Body of pancreas (tissue), 4 donors: ENCODE measurements around the gene PATZ1. TPM values are rescaled to one million over a fixed set of nuclear protein-coding genes. Genes with fewer than 3 reads are reported as not detected.
"Not testable (repeated sequence)": the region's sequence is repeated elsewhere in the genome, so short reads cannot be mapped to it uniquely, and the experiment has no call there.

Source experiments
- ATAC-seq: fragments of 150-250 bp; one replicate; pipeline ENCODE4 v1.9.1; 2016
- DNase-seq, 4 donors: peaks; one replicate each; pipeline ENCODE4 v3.0.0-alpha.2; 2019
- H3K27ac ChIP-seq, 4 donors: fragments of 200-600 bp; sonication (generic); 1 replicate in 3 of 4; 2 replicates in 1 of 4; pipeline versions ENCODE4 v1.5.1 to v1.6.1; 2016 to 2019; ENCODE audit warnings: mild to moderate bottlenecking in 1 of 4, mixed read lengths in 1 of 4, moderate library complexity in 1 of 4
- H3K27me3 ChIP-seq, 2 donors: fragments of 200-600 bp; sonication (generic); one replicate each; pipeline ENCODE4 v1.6.0; 2016; ENCODE audit warnings: mild to moderate bottlenecking in 1 of 2
- H3K36me3 ChIP-seq, 2 donors: fragments of 200-600 bp; sonication (generic); replicated peaks in 1 of 2; 2 replicates each; pipeline ENCODE4 v1.5.1; 2016; ENCODE audit warnings: low read depth in 2 of 2; ENCODE audit not compliant: insufficient read depth in 1 of 2
- H3K4me1 ChIP-seq: fragments of 200-600 bp; sonication (generic); one replicate; pipeline ENCODE4 v1.6.0; 2016
- H3K4me3 ChIP-seq, 2 donors: fragments of 200-600 bp; sonication (generic); 1 replicate in 1 of 2; 2 replicates in 1 of 2; pipeline ENCODE4 v1.5.1; 2016 to 2019
- H3K9me3 ChIP-seq, 3 donors: fragments of 200-600 bp; sonication (generic); 1 replicate in 2 of 3; 2 replicates in 1 of 3; pipeline ENCODE4 v1.5.1; 2016
- POLR2A ChIP-seq, 3 donors: fragments of 450-650 bp; IDR thresholded peaks; one replicate each; pipeline ENCODE4 v1.6.1; 2016; ENCODE audit warnings: antibody characterized with exemption in 3 of 3, mild to moderate bottlenecking in 2 of 3
- WGBS, 2 donors: methylation state at CpG; one replicate each; pipeline ENCODE4 v1.1.5; 2017; 5-methylcytosine and 5-hydroxymethylcytosine counted together
- intact Hi-C: fragments of 100-400 bp; cut with DNase I; formaldehyde crosslinking; loops from one replicate; pipeline ENCODE4 v1.15.1; 2023
- total RNA-seq, 2 donors: library from RNA; depleted of rRNA; stranded (reverse); fragments of >200 nt; gene quantifications; one replicate each; pipeline ENCODE4 v1.1.0, GENCODE V29; 2016
- TF ChIP-seq, protein P1 (sequence below), 7 experiments: fragments of 450-650 bp in 4 of 7; fragments of 200-600 bp in 3 of 7; sonication (generic) in 3 of 7; IDR thresholded peaks; one replicate each; pipeline ENCODE4 v1.5.1; 2016 to 2019; ENCODE audit warnings: antibody characterized with exemption in 7 of 7

Gene PATZ1
- total RNA-seq, 2 donors from 2014 or later: 24.1 to 25.1 TPM

- TF ChIP-seq POLR2A (IDR thresholded peaks at IDR 0.05): no peak
- TF ChIP-seq, protein P1, sequence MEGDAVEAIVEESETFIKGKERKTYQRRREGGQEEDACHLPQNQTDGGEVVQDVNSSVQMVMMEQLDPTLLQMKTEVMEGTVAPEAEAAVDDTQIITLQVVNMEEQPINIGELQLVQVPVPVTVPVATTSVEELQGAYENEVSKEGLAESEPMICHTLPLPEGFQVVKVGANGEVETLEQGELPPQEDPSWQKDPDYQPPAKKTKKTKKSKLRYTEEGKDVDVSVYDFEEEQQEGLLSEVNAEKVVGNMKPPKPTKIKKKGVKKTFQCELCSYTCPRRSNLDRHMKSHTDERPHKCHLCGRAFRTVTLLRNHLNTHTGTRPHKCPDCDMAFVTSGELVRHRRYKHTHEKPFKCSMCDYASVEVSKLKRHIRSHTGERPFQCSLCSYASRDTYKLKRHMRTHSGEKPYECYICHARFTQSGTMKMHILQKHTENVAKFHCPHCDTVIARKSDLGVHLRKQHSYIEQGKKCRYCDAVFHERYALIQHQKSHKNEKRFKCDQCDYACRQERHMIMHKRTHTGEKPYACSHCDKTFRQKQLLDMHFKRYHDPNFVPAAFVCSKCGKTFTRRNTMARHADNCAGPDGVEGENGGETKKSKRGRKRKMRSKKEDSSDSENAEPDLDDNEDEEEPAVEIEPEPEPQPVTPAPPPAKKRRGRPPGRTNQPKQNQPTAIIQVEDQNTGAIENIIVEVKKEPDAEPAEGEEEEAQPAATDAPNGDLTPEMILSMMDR (IDR thresholded peaks at IDR 0.05): no peak
- H3K4me1 ChIP-seq: peaks cover 11% of the 10 kb centered on the region
- no peaks in the 10 kb centered on the region for H3K36me3 ChIP-seq
- DNase-seq (no peak), ATAC-seq (no peak)
- no peak overlapping the region for H3K4me3 ChIP-seq
- 55 to 83% methylated on average over 5 of the region's 5 CpGs for WGBS, 2 donors
- no peaks in the 10 kb centered on the region for H3K27me3 ChIP-seq
- no peak overlapping the region for H3K27ac ChIP-seq
- intact Hi-C loops: no loop called here
- H3K9me3 ChIP-seq: no peaks in the 10 kb centered on the region
Measured at GRCh38 chr22:31354515-31354914, 8.4 kb upstream of the PATZ1 start.

DNA sequence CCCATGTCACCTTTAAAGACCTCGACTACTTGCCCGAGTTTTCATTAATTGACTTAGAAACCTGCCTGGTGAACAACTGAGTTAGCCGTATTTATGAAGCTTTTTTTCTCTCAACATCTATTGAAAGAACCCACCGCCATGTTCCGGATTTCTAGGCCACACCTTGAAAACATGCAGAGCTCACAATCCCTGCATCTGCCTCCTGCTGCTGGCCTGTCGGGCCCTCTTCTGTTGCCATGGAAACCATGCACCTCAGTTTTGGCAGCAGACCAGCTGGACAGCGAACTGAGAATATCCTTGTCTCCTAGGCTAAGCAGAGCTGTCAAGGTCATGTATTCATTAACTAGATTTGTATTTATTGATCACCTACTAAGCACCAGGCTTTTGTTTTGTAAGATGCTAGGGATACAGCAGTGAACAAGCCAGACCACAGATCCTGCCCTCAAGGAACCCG is 4.3 kb upstream of the PATZ1 start:
- TF ChIP-seq POLR2A (IDR thresholded peaks at IDR 0.05): no peak
- TF ChIP-seq, protein P1 (IDR thresholded peaks at IDR 0.05): no peak
- Histone ChIP-seq H3K36me3 (no peaks in the 10 kb centered on the region), H3K27me3 (no peaks in the 10 kb centered on the region), H3K9me3 (no peaks in the 10 kb centered on the region), H3K27ac (peak overlapping the region in 2 of 4 donors; percentile 28 to 43), H3K4me1 (peaks cover 26% of the 10 kb centered on the region), H3K4me3 (no peak overlapping the region)
- WGBS, 2 donors: 15 to 22% methylated on average over 8 of the region's 8 CpGs
- intact Hi-C loops: no loop called here
- ATAC-seq (peak; percentile 26), DNase-seq (peak; percentile 82 to 88 (median 85))

DNA sequence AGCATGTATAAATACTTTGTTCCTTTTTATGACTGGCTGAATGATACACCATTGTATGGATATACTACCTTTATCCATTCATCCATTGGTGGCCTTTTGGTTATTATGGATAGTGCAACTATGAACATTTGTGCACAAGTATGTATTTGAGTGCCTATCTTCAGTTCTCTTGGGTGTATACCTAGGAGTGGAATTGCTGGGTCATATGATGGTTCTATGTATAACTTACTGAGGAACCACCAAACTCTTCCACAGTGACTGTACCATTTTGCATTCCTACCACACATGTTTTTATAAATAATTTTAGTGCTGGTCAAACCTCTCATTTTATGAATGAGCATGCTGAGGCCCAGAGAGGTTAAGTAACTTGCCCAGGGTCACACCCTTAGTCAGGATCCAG is 3.8 kb upstream of the PATZ1 start:
- H3K4me3 ChIP-seq: no peak overlapping the region
- DNase-seq: no peak
- H3K27ac ChIP-seq: peak overlapping the region in 2 of 4 donors; percentile 28 to 43
- H3K27me3 ChIP-seq: no peaks in the 10 kb centered on the region
- peaks cover 30% of the 10 kb centered on the region for H3K4me1 ChIP-seq
- no peaks in the 10 kb centered on the region for H3K36me3 ChIP-seq
- ATAC-seq: no peak
- no peaks in the 10 kb centered on the region for H3K9me3 ChIP-seq
- TF ChIP-seq POLR2A (IDR thresholded peaks at IDR 0.05): no peak
- TF ChIP-seq, protein P1 (IDR thresholded peaks at IDR 0.05): no peak
- intact Hi-C loops: no loop called here

DNA sequence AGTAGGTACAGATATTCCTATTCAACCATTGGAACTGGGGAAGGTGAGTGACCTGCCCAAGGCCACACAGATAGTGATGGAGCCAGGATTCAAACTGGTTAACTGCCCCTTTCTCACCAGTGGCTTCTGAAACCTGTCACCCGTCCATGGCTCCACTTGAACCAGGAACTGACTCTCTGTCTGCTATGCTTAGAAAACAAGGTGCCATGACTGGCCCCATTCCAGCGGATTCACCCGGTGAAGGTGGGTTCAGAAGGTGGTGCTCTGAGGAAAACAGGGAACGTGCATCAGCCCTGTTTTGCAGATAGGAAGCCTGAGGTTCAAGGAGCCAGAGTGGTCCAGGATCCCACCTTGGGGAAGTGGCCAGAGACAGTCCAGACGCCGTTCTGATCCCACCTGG is 2.6 kb upstream of the PATZ1 start:
- Histone ChIP-seq H3K27ac (no peak overlapping the region), H3K4me3 (no peak overlapping the region), H3K4me1 (peaks cover 42% of the 10 kb centered on the region), H3K9me3 (no peaks in the 10 kb centered on the region), H3K27me3 (no peaks in the 10 kb centered on the region), H3K36me3 (no peaks in the 10 kb centered on the region)
- DNase-seq (no peak), ATAC-seq (no peak)
- intact Hi-C loops: no loop called here
- 80 to 81% methylated on average over 5 to 6 of the region's 6 CpGs for WGBS, 2 donors
- TF ChIP-seq POLR2A (IDR thresholded peaks at IDR 0.05): no peak
- TF ChIP-seq, protein P1 (IDR thresholded peaks at IDR 0.05): no peak

GRCh38 chr22:31348009-31348337 is 1.8 kb upstream of the PATZ1 start:
- DNase-seq: not testable (repeated sequence)

More at GRCh38 chr22:31348009-31348337, 1.8 kb upstream of the PATZ1 start:
- peaks cover 50% of the 10 kb centered on the region for H3K4me1 ChIP-seq
- H3K36me3 ChIP-seq, intact Hi-C loops, H3K4me3 ChIP-seq, H3K9me3 ChIP-seq, H3K27me3 ChIP-seq, ATAC-seq: not testable (repeated sequence)
- H3K27ac ChIP-seq: peak overlapping the region; percentile 88 to 93 (median 92)
- WGBS, 2 donors: 69 to 77% methylated on average over 16 of the region's 16 CpGs
